C4-2B (cell line): ENCODE data around the gene ZP1.

Source experiments
- ZFX ChIP-seq: fragments of 450-650 bp; IDR thresholded peaks from 2 replicates; pipeline ENCODE4 v1.6.1; 2017
- TF ChIP-seq, protein P1 (sequence below): fragments of 450-650 bp; conservative IDR thresholded peaks from 2 replicates; pipeline ENCODE4 v1.5.1; 2017; ENCODE audit warnings: mild to moderate bottlenecking

DNA sequence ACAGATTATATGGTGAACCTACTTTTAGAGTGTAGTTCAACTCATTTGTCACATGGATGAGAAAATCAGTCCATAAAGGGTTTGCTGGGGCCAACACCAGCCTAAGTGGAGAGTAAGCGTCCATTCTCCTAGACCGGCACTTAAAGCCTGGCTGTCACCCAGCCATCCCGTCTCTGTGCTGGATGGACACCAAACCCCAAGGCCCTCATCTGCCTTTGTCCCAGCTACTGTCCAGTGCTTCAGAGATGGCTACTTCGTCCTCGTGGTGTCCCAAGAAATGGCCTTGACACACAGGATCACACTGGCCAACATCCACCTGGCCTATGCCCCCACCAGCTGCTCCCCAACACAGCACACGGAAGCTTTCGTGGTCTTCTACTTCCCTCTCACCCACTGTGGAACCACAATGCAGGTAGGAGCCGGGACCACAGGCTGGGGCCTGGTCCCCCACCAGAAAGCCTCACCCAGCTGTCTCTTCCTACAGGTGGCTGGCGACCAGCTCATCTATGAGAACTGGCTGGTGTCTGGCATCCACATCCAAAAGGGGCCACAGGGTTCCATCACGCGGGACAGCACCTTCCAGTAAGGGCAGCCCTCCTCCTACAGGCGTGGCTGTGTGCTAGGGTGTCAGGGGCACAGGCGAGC, 3.5 kb downstream of the ZP1 start:
- TF ChIP-seq, protein P1, sequence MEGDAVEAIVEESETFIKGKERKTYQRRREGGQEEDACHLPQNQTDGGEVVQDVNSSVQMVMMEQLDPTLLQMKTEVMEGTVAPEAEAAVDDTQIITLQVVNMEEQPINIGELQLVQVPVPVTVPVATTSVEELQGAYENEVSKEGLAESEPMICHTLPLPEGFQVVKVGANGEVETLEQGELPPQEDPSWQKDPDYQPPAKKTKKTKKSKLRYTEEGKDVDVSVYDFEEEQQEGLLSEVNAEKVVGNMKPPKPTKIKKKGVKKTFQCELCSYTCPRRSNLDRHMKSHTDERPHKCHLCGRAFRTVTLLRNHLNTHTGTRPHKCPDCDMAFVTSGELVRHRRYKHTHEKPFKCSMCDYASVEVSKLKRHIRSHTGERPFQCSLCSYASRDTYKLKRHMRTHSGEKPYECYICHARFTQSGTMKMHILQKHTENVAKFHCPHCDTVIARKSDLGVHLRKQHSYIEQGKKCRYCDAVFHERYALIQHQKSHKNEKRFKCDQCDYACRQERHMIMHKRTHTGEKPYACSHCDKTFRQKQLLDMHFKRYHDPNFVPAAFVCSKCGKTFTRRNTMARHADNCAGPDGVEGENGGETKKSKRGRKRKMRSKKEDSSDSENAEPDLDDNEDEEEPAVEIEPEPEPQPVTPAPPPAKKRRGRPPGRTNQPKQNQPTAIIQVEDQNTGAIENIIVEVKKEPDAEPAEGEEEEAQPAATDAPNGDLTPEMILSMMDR: no peak
- no peak for TF ChIP-seq ZFX
